Measurements from ENCODE around the gene TMEM253.

TMEM253 gene

GRCh38 chr14:21071225-21072030 is 29.4 kb upstream of the TMEM253 start:
- DNase-seq: peak; percentile 58 to 96 (median 95)

- peak in 1 of 3 experiments; percentile 57 for DNase-seq
Observed at GRCh38 chr14:21072031-21072473, 28.8 kb upstream of the TMEM253 start.

- no peak for DNase-seq
Observed at GRCh38 chr14:21072781-21073339, 28.0 kb upstream of the TMEM253 start.

- DNase-seq: no peak
Observed at GRCh38 chr14:21073921-21074320, 26.9 kb upstream of the TMEM253 start.

- DNase-seq: no peak
Observed at GRCh38 chr14:21074398-21075272, 26.2 kb upstream of the TMEM253 start.

GRCh38 chr14:21075719-21076437 is 25.0 kb upstream of the TMEM253 start:
- DNase-seq: no peak

- no peak for DNase-seq
Observed at GRCh38 chr14:21077672-21078071, 23.2 kb upstream of the TMEM253 start.

GRCh38 chr14:21078287-21078686 is 22.6 kb upstream of the TMEM253 start:
- DNase-seq: no peak

GRCh38 chr14:21078726-21079125 is 22.1 kb upstream of the TMEM253 start:
- no peak for DNase-seq

GRCh38 chr14:21081521-21082142 is 19.2 kb upstream of the TMEM253 start:
- no peak for DNase-seq

GRCh38 chr14:21083565-21084325 is 17.1 kb upstream of the TMEM253 start:
- no peak for DNase-seq

- no peak for DNase-seq
Observed at GRCh38 chr14:21084396-21084795, 16.5 kb upstream of the TMEM253 start.

GRCh38 chr14:21084998-21085853 is 15.6 kb upstream of the TMEM253 start:
- DNase-seq: peak in 1 of 3 experiments; percentile 37

GRCh38 chr14:21086908-21087293 is 14.0 kb upstream of the TMEM253 start:
- DNase-seq: peak in 1 of 3 experiments; percentile 33

- DNase-seq: peak; percentile 47 to 95 (median 83)
Observed at GRCh38 chr14:21087294-21088091, 13.4 kb upstream of the TMEM253 start.

GRCh38 chr14:21088687-21089086 is 12.2 kb upstream of the TMEM253 start:
- no peak for DNase-seq

- DNase-seq: peak in 1 of 3 experiments; percentile 27
Observed at GRCh38 chr14:21089271-21089670, 11.6 kb upstream of the TMEM253 start.

GRCh38 chr14:21089877-21090193 is 11.0 kb upstream of the TMEM253 start:
- DNase-seq: no peak

- DNase-seq: peak in 1 of 3 experiments; percentile 11
Observed at GRCh38 chr14:21090194-21090939, 10.5 kb upstream of the TMEM253 start.
